ENCODE results near the gene TMEM191C. TPM values are rescaled to one million over a fixed set of nuclear protein-coding genes. Genes with fewer than 3 reads are reported as not detected.

Gene TMEM191C
- polyA plus RNA-seq, 1 donor: 1.8 TPM

Other genes with a start within 250 kb of the TMEM191C start
- gene RIMBP3B, start 83.6 kb upstream of the TMEM191C start, polyA plus RNA-seq (ENCODE audit: insufficient read length): not detected
- gene HIC2, start 50.0 kb upstream of the TMEM191C start, polyA plus RNA-seq (ENCODE audit: insufficient read length): 9.7 TPM
- gene RIMBP3C, start 84.1 kb downstream of the TMEM191C start, polyA plus RNA-seq (ENCODE audit: insufficient read length): 0.20 TPM
- 53.8 TPM for gene UBE2L3, start 100.3 kb downstream of the TMEM191C start, polyA plus RNA-seq (ENCODE audit: insufficient read length)
- 8.8 TPM for gene YDJC, start 162.6 kb downstream of the TMEM191C start, polyA plus RNA-seq (ENCODE audit: insufficient read length)
- 0.58 TPM for gene CCDC116, start 165.4 kb downstream of the TMEM191C start, polyA plus RNA-seq (ENCODE audit: insufficient read length)
- gene SDF2L1, start 174.9 kb downstream of the TMEM191C start, polyA plus RNA-seq (ENCODE audit: insufficient read length): 13.1 TPM
- gene PPIL2, start 198.6 kb downstream of the TMEM191C start, polyA plus RNA-seq (ENCODE audit: insufficient read length): 42.0 TPM

Measured in left kidney (tissue), 1 donor.